ENCODE results near the gene ELP2. TPM values are rescaled to one million over a fixed set of nuclear protein-coding genes. Genes with fewer than 3 reads are reported as not detected.
"Not testable (repeated sequence)": the region's sequence is repeated elsewhere in the genome, so short reads cannot be mapped to it uniquely, and the experiment has no call there.

The ELP2 gene
- total RNA-seq, 1 donor from 2014 or later: 49.7 TPM

DNA sequence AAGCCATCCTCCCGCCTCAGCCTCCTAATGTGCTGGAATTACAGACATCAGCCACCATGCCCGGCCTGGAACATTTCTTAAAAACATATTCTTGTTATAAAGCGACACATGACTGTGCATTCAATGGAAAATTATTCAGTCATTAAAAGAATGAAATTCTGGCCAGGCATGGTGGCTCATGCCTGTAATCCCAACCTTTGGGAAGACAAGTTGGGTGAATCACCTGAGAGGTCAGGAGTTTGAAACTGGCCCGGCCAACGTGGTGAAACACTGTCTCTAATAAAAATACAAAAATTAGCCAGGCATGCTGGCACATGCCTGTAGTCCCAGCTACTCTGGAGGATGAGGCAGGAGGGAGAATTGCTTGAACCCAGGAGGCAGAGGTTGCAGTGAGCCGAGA, 40.7 kb upstream of the ELP2 start:
- no peak for DNase-seq
- TF ChIP-seq, protein P1, sequence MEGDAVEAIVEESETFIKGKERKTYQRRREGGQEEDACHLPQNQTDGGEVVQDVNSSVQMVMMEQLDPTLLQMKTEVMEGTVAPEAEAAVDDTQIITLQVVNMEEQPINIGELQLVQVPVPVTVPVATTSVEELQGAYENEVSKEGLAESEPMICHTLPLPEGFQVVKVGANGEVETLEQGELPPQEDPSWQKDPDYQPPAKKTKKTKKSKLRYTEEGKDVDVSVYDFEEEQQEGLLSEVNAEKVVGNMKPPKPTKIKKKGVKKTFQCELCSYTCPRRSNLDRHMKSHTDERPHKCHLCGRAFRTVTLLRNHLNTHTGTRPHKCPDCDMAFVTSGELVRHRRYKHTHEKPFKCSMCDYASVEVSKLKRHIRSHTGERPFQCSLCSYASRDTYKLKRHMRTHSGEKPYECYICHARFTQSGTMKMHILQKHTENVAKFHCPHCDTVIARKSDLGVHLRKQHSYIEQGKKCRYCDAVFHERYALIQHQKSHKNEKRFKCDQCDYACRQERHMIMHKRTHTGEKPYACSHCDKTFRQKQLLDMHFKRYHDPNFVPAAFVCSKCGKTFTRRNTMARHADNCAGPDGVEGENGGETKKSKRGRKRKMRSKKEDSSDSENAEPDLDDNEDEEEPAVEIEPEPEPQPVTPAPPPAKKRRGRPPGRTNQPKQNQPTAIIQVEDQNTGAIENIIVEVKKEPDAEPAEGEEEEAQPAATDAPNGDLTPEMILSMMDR (IDR thresholded peaks at IDR 0.05; ENCODE audit: borderline replicate concordance): no peak
- Histone ChIP-seq H3K9me3 (replicated peaks) (peaks cover 6% of the 10 kb centered on the region), H3K4me3 (no peak overlapping the region), H3K27me3 (ENCODE audit: low read depth) (no peaks in the 10 kb centered on the region), H3K27ac (replicated peaks) (no peak overlapping the region), H3K36me3 (no peaks in the 10 kb centered on the region), H3K4me1 (no peaks in the 10 kb centered on the region)
- intact Hi-C loops (cut with micrococcal nuclease): no loop called here

DNA sequence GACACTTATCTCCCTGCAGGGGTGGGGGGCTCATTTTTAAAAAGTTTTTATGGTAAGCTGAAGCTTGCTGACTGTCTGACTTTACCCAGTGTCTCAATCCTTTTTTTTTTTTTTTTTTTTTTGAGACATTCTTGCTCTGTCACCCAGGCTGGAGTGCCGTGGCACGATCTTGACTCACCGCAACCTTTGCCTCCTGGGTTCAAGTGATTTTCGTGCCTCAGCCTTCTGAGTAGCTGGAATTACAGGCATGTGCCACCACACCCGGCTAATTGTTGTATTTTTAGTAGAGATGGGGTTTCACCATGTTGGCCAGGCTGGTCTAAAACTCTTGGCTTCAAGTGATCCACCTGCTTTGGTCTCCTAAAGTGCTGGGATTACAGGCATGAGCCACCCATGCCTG, 37.6 kb upstream of the ELP2 start:
- intact Hi-C loops (cut with micrococcal nuclease); H3K9me3 ChIP-seq (replicated peaks); H3K27ac ChIP-seq (replicated peaks); H3K36me3 ChIP-seq; H3K4me1 ChIP-seq; DNase-seq; H3K27me3 ChIP-seq (ENCODE audit: low read depth); H3K4me3 ChIP-seq: not testable (repeated sequence)

GRCh38 chr18:36094431-36094830, 35.3 kb upstream of the ELP2 start:
- Histone ChIP-seq H3K4me1 (no peaks in the 10 kb centered on the region), H3K9me3 (replicated peaks) (no peaks in the 10 kb centered on the region), H3K4me3 (no peak overlapping the region), H3K27ac (replicated peaks) (no peak overlapping the region), H3K36me3 (no peaks in the 10 kb centered on the region), H3K27me3 (ENCODE audit: low read depth) (no peaks in the 10 kb centered on the region)
- TF ChIP-seq, protein P1 (IDR thresholded peaks at IDR 0.05; ENCODE audit: borderline replicate concordance): no peak
- intact Hi-C loops (cut with micrococcal nuclease): no loop called here
- DNase-seq: no peak

DNA sequence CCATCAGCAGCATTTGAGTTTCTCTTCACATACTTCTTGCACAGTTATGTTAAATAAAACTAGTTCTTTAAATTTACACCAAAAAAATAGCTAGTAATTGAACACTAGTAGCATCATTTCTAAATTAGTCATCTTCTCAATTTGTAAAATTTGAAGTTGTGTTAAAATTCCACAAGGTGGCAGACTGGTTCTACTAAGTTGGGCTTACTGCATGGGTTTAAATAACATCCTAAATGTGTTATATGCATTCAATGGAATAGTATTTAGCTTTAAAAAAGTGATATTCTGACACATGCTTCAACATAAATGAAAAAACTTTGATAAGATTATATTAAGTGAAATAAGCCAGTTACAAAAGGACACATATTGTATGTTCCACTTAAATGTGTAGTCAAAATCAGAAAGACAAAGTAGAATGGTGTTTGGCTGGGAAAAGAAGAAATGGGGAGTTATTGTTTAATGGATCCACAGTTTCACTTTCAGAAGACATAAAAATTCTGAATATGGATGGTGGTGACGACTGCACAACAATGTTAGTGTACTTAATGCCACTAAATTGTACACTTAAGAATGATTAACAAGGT, 33.7 kb upstream of the ELP2 start:
- Histone ChIP-seq H3K36me3 (no peaks in the 10 kb centered on the region), H3K27me3 (ENCODE audit: low read depth) (no peaks in the 10 kb centered on the region), H3K9me3 (replicated peaks) (no peaks in the 10 kb centered on the region), H3K4me1 (no peaks in the 10 kb centered on the region), H3K4me3 (no peak overlapping the region), H3K27ac (replicated peaks) (no peak overlapping the region)
- DNase-seq: no peak
- intact Hi-C loops (cut with micrococcal nuclease): loop anchor here (2.0 kb wide), 1 partner anchor 189 kb away; no protein-coding TSS in a partner anchor
- TF ChIP-seq, protein P1 (IDR thresholded peaks at IDR 0.05; ENCODE audit: borderline replicate concordance): peak; percentile 72

DNA sequence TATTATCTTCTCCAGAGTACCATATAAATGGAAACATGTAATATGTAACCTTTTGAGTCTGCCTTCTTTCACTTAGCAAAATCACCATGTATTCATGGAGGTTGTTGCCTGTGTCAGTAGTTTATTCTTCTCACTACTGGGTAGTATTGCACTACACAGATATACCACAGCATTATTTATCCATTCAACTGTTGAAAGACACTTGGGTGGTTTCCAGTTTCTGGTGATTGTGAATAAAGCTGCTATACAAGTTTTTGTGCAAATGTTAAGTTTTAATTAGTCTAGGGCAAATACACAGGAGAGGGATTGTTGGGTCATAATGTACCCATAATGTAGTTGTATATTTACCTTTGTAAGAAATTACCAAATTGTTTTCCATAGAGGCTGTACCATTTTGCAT, 32.7 kb upstream of the ELP2 start:
- Histone ChIP-seq H3K9me3 (replicated peaks) (peaks cover 4% of the 10 kb centered on the region), H3K36me3 (no peaks in the 10 kb centered on the region), H3K27ac (replicated peaks) (no peak overlapping the region), H3K4me1 (no peaks in the 10 kb centered on the region), H3K4me3 (no peak overlapping the region), H3K27me3 (ENCODE audit: low read depth) (no peaks in the 10 kb centered on the region)
- no peak for DNase-seq
- TF ChIP-seq, protein P1 (IDR thresholded peaks at IDR 0.05; ENCODE audit: borderline replicate concordance): no peak
- intact Hi-C loops (cut with micrococcal nuclease): loop anchor here (2.0 kb wide), 1 partner anchor 188 kb away; no protein-coding TSS in a partner anchor

DNA sequence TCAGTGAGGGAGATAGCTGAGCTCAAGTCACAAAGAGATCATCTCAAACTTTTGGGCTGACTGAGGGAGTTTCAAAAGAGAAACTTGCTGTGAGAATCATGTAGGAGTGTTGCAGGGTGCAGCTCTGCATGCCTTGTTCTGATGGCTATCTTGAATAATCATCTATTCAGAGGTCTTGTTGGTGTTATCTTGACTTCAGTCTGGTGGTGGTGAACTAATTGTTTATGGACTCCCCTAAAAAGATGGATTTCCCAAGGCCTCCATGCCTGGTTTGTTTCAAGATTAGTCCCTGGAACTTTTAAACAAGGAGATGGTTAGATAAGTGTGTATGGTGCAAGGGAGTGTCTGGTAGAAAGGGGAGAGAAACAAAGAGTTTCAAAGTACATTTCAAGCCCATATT, 30.4 kb upstream of the ELP2 start:
- Histone ChIP-seq H3K36me3 (no peaks in the 10 kb centered on the region), H3K27ac (replicated peaks) (no peak overlapping the region), H3K4me1 (no peaks in the 10 kb centered on the region), H3K27me3 (ENCODE audit: low read depth) (no peaks in the 10 kb centered on the region), H3K4me3 (no peak overlapping the region), H3K9me3 (replicated peaks) (peaks cover 15% of the 10 kb centered on the region)
- TF ChIP-seq, protein P1 (IDR thresholded peaks at IDR 0.05; ENCODE audit: borderline replicate concordance): no peak
- no peak for DNase-seq
- intact Hi-C loops (cut with micrococcal nuclease): no loop called here

All from left ventricle myocardium inferior (tissue), 1 donor.